SK-N-SH treated with all-trans-retinoic acid at 6 μM for 48 hours (cell line): ENCODE results near the gene CFAP299.

ENCODE experiments used
- ATAC-seq: fragments of 200-7000 bp; cut with Tn5 transposase; 3 replicates; pipeline ENCODE4 v1.9.1; 2020; ENCODE audit warnings: mild to moderate bottlenecking, moderate library complexity
- CREB5 ChIP-seq: fragments of 250-450 bp; sonication (Bioruptor Pico); IDR thresholded peaks from 2 replicates; pipeline ENCODE4 v1.5.1; 2020; ENCODE audit warnings: low read depth, mild to moderate bottlenecking, moderate library complexity
- CSRNP3 ChIP-seq: fragments of 250-450 bp; sonication (Bioruptor Pico); IDR thresholded peaks from 2 replicates; pipeline ENCODE4 v1.5.1; 2021; ENCODE audit warnings: mild to moderate bottlenecking, moderate library complexity
- ESRRG ChIP-seq: fragments of 250-450 bp; sonication (Bioruptor Pico); IDR thresholded peaks from 2 replicates; pipeline ENCODE4 v1.6.1; 2021; ENCODE audit warnings: mild to moderate bottlenecking
- GLIS3 ChIP-seq: fragments of 250-450 bp; sonication (Bioruptor Pico); IDR thresholded peaks from 2 replicates; pipeline ENCODE4 v1.5.0; 2020; ENCODE audit warnings: mild to moderate bottlenecking, moderate library complexity
- ISL1 ChIP-seq: fragments of 250-450 bp; sonication (Bioruptor Pico); IDR thresholded peaks from 2 replicates; pipeline ENCODE4 v2.1.2; 2022; ENCODE audit warnings: mild to moderate bottlenecking, moderate library complexity
- OSR1 ChIP-seq: fragments of 250-450 bp; sonication (Bioruptor Pico); IDR thresholded peaks from 2 replicates; pipeline ENCODE4 v1.8.0; 2022; ENCODE audit warnings: moderate library complexity, mild to moderate bottlenecking, inconsistent platforms
- PATZ1 ChIP-seq: fragments of 250-450 bp; sonication (Bioruptor Pico); IDR thresholded peaks from 2 replicates; pipeline ENCODE4 v1.8.0; 2020; ENCODE audit warnings: mild to moderate bottlenecking, moderate library complexity, borderline replicate concordance
- POU6F1 ChIP-seq: fragments of 250-450 bp; sonication (Bioruptor Pico); IDR thresholded peaks from 2 replicates; pipeline ENCODE4 v1.8.0; 2021; ENCODE audit warnings: low read depth, mild to moderate bottlenecking, moderate library complexity, borderline replicate concordance
- PPARA ChIP-seq: fragments of 250-450 bp; sonication (Bioruptor Pico); IDR thresholded peaks from 2 replicates; pipeline ENCODE4 v1.5.0; 2020; ENCODE audit warnings: mild to moderate bottlenecking, borderline replicate concordance
- RARB ChIP-seq: fragments of 250-450 bp; sonication (Bioruptor Pico); IDR thresholded peaks from 2 replicates; pipeline ENCODE4 v1.8.0; 2021; ENCODE audit warnings: mild to moderate bottlenecking, moderate library complexity
- SNAI2 ChIP-seq: fragments of 250-450 bp; sonication (Bioruptor Pico); IDR thresholded peaks from 2 replicates; pipeline ENCODE4 v1.5.0; 2020; ENCODE audit warnings: mild to moderate bottlenecking, moderate library complexity
- TCF4 ChIP-seq: fragments of 250-450 bp; sonication (Bioruptor Pico); IDR thresholded peaks from 2 replicates; pipeline ENCODE4 v1.8.0; 2021; ENCODE audit warnings: mild to moderate bottlenecking, moderate library complexity, borderline replicate concordance
- TOX ChIP-seq: fragments of 250-450 bp; sonication (Bioruptor Pico); IDR thresholded peaks from 2 replicates; pipeline ENCODE4 v1.8.0; 2021; ENCODE audit warnings: mild to moderate bottlenecking, moderate library complexity, borderline replicate concordance
- ZC3H10 ChIP-seq: fragments of 250-450 bp; sonication (Bioruptor Pico); IDR thresholded peaks from 2 replicates; pipeline ENCODE4 v1.5.1; 2021; ENCODE audit warnings: mild to moderate bottlenecking, moderate library complexity
- ZFP3 ChIP-seq: fragments of 250-450 bp; sonication (Bioruptor Pico); IDR thresholded peaks from 2 replicates; pipeline ENCODE4 v1.5.0; 2020; ENCODE audit warnings: mild to moderate bottlenecking, moderate library complexity
- ZFP30 ChIP-seq: fragments of 450-650 bp; formaldehyde crosslinking; IDR thresholded peaks from 2 replicates; pipeline ENCODE4 v1.5.0; 2022; ENCODE audit warnings: mild to moderate bottlenecking, moderate library complexity
- ZNF565 ChIP-seq: fragments of 450-650 bp; formaldehyde crosslinking; conservative IDR thresholded peaks from 2 replicates; pipeline ENCODE4 v1.5.0; 2020; ENCODE audit warnings: low read depth, mild to moderate bottlenecking, moderate library complexity
- ZNF70 ChIP-seq: fragments of 450-650 bp; formaldehyde crosslinking; IDR thresholded peaks from 2 replicates; pipeline ENCODE4 v1.5.0; 2020; ENCODE audit warnings: mild to moderate bottlenecking, moderate library complexity

CFAP299 gene

GRCh38 chr4:80371046-80371445, 35.5 kb downstream of the CFAP299 start (continued):
- TF ChIP-seq CSRNP3 (CRISPR knock-in tag) (no peak), ESRRG (CRISPR knock-in tag) (no peak), ZNF70 (CRISPR knock-in tag) (no peak), ZFP30 (no peak), GLIS3 (no peak)

GRCh38 chr4:80374180-80374579, 38.6 kb downstream of the CFAP299 start:
- no peak for TF ChIP-seq ZC3H10 (CRISPR knock-in tag)
- no peak for TF ChIP-seq ZNF565
- no peak for TF ChIP-seq TOX (CRISPR knock-in tag)
- TF ChIP-seq PPARA, result no peak
- TF ChIP-seq ESRRG (CRISPR knock-in tag), result no peak
- no peak for TF ChIP-seq CREB5
- no peak for TF ChIP-seq OSR1 (CRISPR knock-in tag)
- TF ChIP-seq ZNF70 (CRISPR knock-in tag), result no peak
- no peak for TF ChIP-seq POU6F1 (CRISPR knock-in tag)
- no peak for TF ChIP-seq PATZ1 (CRISPR knock-in tag)
- no peak for ATAC-seq

GRCh38 chr4:80382090-80382832, 46.7 kb downstream of the CFAP299 start:
- TF ChIP-seq ZNF565 (no peak), RARB (CRISPR knock-in tag) (no peak), ISL1 (CRISPR knock-in tag) (no peak), ZFP3 (CRISPR knock-in tag) (no peak), POU6F1 (CRISPR knock-in tag) (no peak), PATZ1 (CRISPR knock-in tag) (no peak), ZC3H10 (CRISPR knock-in tag) (no peak), TOX (CRISPR knock-in tag) (no peak), GLIS3 (no peak), TCF4 (CRISPR knock-in tag) (no peak), SNAI2 (no peak), OSR1 (CRISPR knock-in tag) (no peak)
- no peak for ATAC-seq
